ENCODE results near the gene MLST8.
"Not testable (repeated sequence)": the region's sequence is repeated elsewhere in the genome, so short reads cannot be mapped to it uniquely, and the experiment has no call there.

The MLST8 gene

GRCh38 chr16:2252806-2253148 is 47.5 kb downstream of the MLST8 start:
- DNase-seq = no peak

GRCh38 chr16:2253293-2253692 is 48.0 kb downstream of the MLST8 start:
- DNase-seq = no peak

DNA sequence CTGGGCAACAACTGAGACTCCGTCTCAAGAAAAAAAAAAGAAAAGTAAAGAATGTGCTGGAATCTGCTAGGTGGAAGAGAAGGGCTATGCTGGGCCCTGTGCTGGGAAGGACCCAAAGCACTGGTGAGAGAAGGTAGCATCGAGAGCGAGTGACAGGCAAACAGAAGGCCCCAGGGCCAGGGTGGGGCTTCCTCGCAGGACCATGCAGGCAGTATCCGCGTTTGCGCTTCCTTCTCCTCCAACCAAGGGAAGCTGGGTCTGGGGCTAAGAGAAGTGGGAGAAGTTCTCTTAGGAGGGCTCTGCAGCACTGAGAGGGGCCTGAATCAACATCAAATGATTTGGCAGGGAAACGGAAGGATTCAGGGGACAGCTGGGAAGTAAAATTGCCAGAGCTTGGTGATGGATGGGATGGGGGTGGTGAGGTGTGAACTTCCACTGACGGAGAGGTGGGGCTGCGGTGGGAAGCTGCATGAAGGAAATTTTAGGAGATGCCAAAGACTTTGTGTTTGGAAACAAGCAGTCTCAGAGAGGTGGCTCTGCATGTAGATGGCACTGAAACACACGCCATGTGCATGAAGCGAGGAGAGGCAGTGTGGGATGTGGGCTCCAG is 51.4 kb downstream of the MLST8 start:
- DNase-seq = no peak

- DNase-seq = no peak
Measured at GRCh38 chr16:2257726-2258125, 52.5 kb downstream of the MLST8 start.

GRCh38 chr16:2258530-2258929 is 53.3 kb downstream of the MLST8 start:
- not testable (repeated sequence) for DNase-seq

Data from NCI-H1930 (cell line).